HG03060 (cell line): Measurements from ENCODE around the gene MCF2L.
"Not testable (repeated sequence)": the region's sequence is repeated elsewhere in the genome, so short reads cannot be mapped to it uniquely, and the experiment has no call there.

Experiments used
- ATAC-seq: cut with Tn5 transposase; IDR thresholded peaks from one replicate; pipeline ENCODE4 v1.9.1; 2021; ENCODE audit warnings: low read depth, moderate number of reproducible peaks; ENCODE audit not compliant: unreplicated experiment

Gene MCF2L

DNA sequence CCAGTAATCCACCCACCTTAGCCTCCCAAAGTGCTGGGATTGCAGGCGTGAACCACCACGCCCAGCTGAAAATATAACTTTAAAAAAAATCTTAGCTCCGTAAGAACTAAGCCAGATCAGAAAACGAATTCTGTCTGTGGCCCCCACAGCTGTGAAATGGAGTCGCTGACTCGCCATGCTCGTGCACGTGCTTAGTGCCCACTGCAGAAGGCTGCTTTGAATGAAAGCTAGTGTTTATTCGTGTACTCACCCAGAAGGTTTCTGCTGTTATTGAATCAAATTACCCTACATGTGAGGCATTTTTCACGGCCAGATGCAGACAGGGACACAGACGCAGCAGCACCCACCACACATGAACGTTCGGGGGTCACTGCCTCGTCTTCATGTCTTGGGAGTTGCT is 74.9 kb downstream of the MCF2L start:
- no peak for ATAC-seq

DNA sequence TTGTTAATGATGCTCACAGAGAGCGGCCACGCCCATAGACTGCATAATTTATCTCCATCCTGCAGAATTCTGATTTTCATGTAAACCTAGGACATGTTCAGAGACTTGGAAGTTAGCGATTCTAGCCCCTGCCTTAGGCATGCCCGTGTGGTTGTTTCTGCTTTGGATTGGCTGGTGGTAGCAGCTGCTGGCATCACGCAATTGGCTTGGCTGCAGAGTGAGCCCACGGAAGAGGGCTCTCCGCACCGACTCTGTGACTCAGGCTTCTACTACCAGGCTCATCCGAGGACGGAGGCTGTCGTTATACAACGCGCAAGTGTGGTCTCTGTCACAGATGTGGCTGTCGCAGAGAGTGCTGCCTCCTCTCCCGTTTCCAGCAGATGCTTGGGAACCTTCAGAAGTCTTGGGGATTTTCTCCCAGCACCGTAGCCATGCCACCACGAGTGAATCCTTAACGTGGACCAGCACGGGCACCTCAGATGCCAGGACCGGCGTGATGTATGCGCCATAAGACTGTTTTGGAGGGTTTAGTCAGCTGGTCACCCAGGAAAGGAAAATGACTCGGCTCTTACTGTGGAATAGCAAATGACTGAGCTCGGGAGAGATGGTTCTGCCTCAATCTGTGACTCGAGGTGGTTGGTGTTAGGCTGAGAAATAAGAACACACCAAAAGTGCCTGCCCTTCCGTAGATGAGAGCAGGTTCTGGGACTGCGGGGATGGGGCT is 75.5 kb downstream of the MCF2L start:
- no peak for ATAC-seq

DNA sequence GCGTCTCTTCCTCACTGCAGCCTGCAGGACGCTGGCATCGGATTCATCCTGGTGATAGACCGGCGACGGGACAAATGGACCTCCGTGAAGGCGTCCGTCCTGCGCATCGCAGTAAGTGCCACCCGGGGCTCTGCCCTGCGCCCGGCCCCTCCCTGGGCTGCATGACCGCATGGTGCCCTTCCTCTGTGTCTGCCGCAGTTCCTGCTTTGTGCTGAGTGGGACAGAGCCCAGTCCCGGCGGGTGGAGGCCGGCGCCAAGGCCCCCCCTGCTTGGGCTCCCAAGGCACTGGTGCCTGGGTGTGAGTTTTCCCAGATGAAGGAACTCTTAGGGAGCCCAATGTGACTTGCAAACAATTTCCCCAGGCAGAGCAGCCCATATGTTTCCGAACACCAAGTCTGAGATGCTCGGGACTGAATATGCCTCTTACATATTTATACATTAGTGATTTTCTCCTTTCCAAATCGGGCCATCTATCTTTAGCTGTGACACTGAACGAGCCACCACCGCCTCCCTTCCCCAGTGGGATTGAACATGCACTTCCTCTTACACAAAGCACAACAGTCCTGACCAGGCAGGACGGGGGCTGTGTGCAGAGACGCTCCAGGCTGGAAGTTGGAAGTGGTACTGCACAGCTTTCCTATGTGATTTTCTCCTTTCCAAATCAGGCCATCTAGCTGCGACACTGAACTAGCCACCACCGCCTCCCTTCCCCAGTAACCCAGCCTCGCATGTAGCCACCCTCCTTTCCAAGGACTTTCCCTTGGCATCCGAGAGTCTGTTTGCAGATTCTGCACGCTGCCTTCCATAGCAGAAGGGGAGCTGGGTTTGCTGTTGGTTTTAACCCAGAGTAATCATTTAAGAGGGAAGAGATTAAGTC is 76.5 kb downstream of the MCF2L start:
- no peak for ATAC-seq

GRCh38 chr13:113046128-113046882 is 77.3 kb downstream of the MCF2L start:
- ATAC-seq, result no peak

GRCh38 chr13:113046883-113047244 is 77.8 kb downstream of the MCF2L start:
- no peak for ATAC-seq

- ATAC-seq, result no peak
Measured at GRCh38 chr13:113047587-113047986, 78.6 kb downstream of the MCF2L start.

DNA sequence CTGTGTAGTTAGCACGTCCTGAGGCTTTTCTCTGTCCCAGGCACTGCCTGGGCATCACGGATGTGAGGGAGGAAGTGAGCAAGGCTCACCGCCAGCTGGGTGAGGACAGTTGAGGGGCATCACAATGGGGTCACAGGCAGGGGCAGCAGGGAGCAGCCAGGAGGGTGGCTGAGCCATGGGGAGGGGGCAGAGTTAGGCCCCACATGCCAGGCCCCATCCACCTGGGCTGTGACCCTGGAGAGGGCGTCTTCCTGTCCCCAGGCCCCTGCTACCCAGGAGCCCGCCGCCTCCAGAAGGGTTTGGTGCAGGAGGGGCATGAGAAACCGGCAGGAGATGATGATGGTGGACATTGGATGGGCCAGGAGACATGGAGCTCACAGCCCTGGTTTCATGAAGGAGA is 79.8 kb downstream of the MCF2L start:
- no peak for ATAC-seq

GRCh38 chr13:113049521-113049941 is 80.5 kb downstream of the MCF2L start:
- no peak for ATAC-seq

- no peak for ATAC-seq
Measured at GRCh38 chr13:113049981-113050380, 81.0 kb downstream of the MCF2L start.

- ATAC-seq, result no peak
Measured at GRCh38 chr13:113050734-113051431, 81.9 kb downstream of the MCF2L start.

GRCh38 chr13:113051641-113052040 is 82.6 kb downstream of the MCF2L start:
- no peak for ATAC-seq

GRCh38 chr13:113052206-113052605 is 83.2 kb downstream of the MCF2L start:
- ATAC-seq, result no peak

DNA sequence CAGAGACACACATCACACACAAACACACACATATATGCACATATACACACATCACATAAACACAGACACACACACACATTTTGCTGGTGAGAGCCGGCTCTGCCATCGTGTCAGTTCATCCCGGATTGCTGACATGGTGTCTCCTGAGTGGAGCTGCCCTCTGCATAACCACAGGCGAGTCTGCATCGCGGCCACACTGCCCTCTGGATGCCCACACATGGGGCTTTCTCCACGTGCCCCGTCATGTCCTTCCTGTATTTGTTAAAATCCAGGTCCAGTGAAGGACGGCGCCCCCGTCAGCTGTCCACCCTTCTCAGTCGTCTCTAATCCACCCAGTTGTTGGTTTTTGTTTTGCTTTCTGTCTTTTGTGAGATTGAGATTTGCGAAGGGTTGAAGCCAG is 84.0 kb downstream of the MCF2L start:
- ATAC-seq, result no peak

- ATAC-seq, result no peak
Measured at GRCh38 chr13:113053376-113053775, 84.4 kb downstream of the MCF2L start.

- ATAC-seq, result no peak
Measured at GRCh38 chr13:113053801-113054604, 85.0 kb downstream of the MCF2L start.

DNA sequence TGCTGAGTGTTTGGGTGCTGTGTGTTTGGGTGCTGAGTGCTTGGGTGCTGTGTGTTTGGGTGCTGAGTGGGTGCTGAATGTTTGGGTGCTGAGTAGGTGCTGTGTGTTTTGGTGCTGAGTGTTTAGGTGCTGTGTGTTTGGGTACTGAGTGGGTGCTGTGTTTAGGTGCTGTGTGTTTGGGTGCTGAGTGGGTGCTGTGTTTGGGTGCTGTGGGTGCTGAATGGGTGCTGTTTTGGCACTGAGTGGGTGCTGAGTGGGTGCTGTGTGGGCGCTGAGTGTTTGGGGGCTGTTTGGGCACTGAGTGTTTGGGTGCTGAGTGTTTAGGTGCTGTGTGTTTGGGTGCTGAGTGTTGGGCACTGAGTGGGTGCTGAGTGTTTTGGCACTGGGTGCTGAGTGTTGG is 88.1 kb downstream of the MCF2L start:
- no peak for ATAC-seq

DNA sequence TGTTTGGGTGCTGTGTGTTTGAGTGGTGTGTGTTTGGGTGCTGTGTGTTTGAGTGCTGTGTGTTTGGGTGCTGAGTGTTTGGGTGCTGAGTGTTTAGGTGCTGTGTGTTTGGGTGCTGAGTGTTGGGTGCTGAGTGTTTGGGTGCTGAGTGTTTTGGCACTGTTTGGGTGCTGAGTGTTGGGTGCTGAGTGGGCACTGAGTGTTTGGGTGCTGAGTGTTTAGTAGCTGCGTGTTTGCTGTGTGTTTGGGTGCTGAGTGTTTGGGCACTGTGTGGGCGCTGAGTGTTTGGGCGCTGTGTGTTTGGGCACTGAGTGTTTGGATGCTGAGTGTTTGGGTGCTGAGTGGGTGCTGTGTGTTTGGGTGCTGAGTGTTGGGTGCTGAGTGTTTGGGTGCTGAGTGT is 88.5 kb downstream of the MCF2L start:
- not testable (repeated sequence) for ATAC-seq

GRCh38 chr13:113058129-113058987 is 89.3 kb downstream of the MCF2L start:
- ATAC-seq, result no peak
